DND-41 (cell line): Measurements from ENCODE around the gene CALR.

Experiments used
- ATAC-seq: fragments of 200-7000 bp; cut with Tn5 transposase; 3 replicates; pipeline ENCODE4 v1.9.1; 2021; ENCODE audit warnings: low read depth; ENCODE audit not compliant: insufficient read depth
- DNase-seq: peaks from one replicate; pipeline ENCODE4 v3.0.0-alpha.2; 2020
- H2AFZ ChIP-seq: 2 replicates; pipeline ENCODE4 v1.6.0; 2012; ENCODE audit warnings: low read depth, low read length
- H3K27ac ChIP-seq: 2 replicates; pipeline ENCODE4 v1.5.1; 2012; ENCODE audit warnings: low read length, inconsistent platforms
- H3K27me3 ChIP-seq: fragments of 200-600 bp; sonication (generic); 2 replicates; pipeline ENCODE4 v1.6.0; 2012; ENCODE audit warnings: low read length, mild to moderate bottlenecking, inconsistent platforms; ENCODE audit not compliant: insufficient read depth, poor library complexity
- H3K36me3 ChIP-seq: 2 replicates; pipeline ENCODE4 v1.5.1; 2012; ENCODE audit warnings: low read length, inconsistent platforms; ENCODE audit not compliant: insufficient read depth
- H3K4me1 ChIP-seq: 2 replicates; pipeline ENCODE4 v1.5.1; 2012; ENCODE audit warnings: mild to moderate bottlenecking, low read length; ENCODE audit not compliant: insufficient read depth
- H3K4me2 ChIP-seq: 2 replicates; pipeline ENCODE4 v1.6.0; 2012; ENCODE audit warnings: mild to moderate bottlenecking, moderate library complexity, low read length, inconsistent platforms; ENCODE audit not compliant: insufficient read depth
- H3K4me3 ChIP-seq, 2 experiments: fragments of 200-600 bp in 1 of 2; shearing (Covaris generic) in 1 of 2; 2 replicates each; pipeline ENCODE4 v1.5.1; 2012 to 2016; ENCODE audit warnings: inconsistent platforms in 2 of 2, low read length in 2 of 2, mild to moderate bottlenecking in 2 of 2, low read depth in 1 of 2, moderate library complexity in 1 of 2
- H3K79me2 ChIP-seq: 2 replicates; pipeline ENCODE4 v1.6.0; 2012; ENCODE audit warnings: low read length, inconsistent platforms; ENCODE audit not compliant: insufficient read depth
- H3K9ac ChIP-seq: 2 replicates; pipeline ENCODE4 v1.6.0; 2012; ENCODE audit warnings: low read depth, mild to moderate bottlenecking, inconsistent platforms, low read length, moderate library complexity
- H3K9me3 ChIP-seq: 2 replicates; pipeline ENCODE4 v1.5.1; 2012; ENCODE audit warnings: low read length, moderate library complexity, mild to moderate bottlenecking, inconsistent platforms; ENCODE audit not compliant: insufficient read depth, severe bottlenecking
- H4K20me1 ChIP-seq: 2 replicates; pipeline ENCODE4 v1.6.0; 2012; ENCODE audit warnings: low read length; ENCODE audit not compliant: insufficient read depth
- CTCF ChIP-seq: IDR thresholded peaks from 2 replicates; pipeline ENCODE4 v1.5.1; 2012; ENCODE audit warnings: borderline replicate concordance, low read length, moderate library complexity, mild to moderate bottlenecking; ENCODE audit not compliant: poor library complexity, severe bottlenecking; ENCODE audit errors: extremely low read depth
- EZH2 ChIP-seq: IDR thresholded peaks from 3 replicates; pipeline ENCODE4 v1.6.1; 2012; ENCODE audit warnings: borderline replicate concordance, low read depth, mild to moderate bottlenecking, moderate library complexity, low read length, inconsistent platforms; ENCODE audit not compliant: severe bottlenecking

Gene CALR

GRCh38 chr19:12946092-12946721 lies 7.8 kb downstream of the CALR start:
- Histone ChIP-seq H3K36me3 (peaks cover 87% of the 10 kb centered on the region), H3K9me3 (no peaks in the 10 kb centered on the region), H3K4me3 (peak overlapping the region; percentile 50 to 69; a peak in 3 of 4 replicates), H3K9ac (peak overlapping the region; percentile 67), H4K20me1 (peaks cover 44% of the 10 kb centered on the region; the same call in 1 of the 2 replicates), H3K4me1 (peaks cover 62% of the 10 kb centered on the region), H3K4me2 (peak overlapping the region; percentile 80), H3K27me3 (no peaks in the 10 kb centered on the region), H2AFZ (no peak overlapping the region), H3K79me2 (peaks cover 76% of the 10 kb centered on the region), H3K27ac (peak overlapping the region; percentile 84)
- ATAC-seq = peak; percentile 69
- TF ChIP-seq CTCF = no peak
- TF ChIP-seq EZH2 = no peak
- peak; percentile 69 for DNase-seq

- H3K4me1 ChIP-seq = peaks cover 55% of the 10 kb centered on the region
- H3K27ac ChIP-seq = peak overlapping the region; percentile 84
- H3K4me2 ChIP-seq = peak overlapping the region; percentile 80
- peak overlapping the region; percentile 50 to 69; a peak in 3 of 4 replicates for H3K4me3 ChIP-seq
- H3K36me3 ChIP-seq = peaks cover 85% of the 10 kb centered on the region
- H3K79me2 ChIP-seq = peaks cover 72% of the 10 kb centered on the region
- H3K9me3 ChIP-seq = no peaks in the 10 kb centered on the region
- no peak overlapping the region for H2AFZ ChIP-seq
- peak overlapping the region; percentile 67 for H3K9ac ChIP-seq
- no peak for DNase-seq
- ATAC-seq = no peak
- TF ChIP-seq EZH2 = no peak
- no peak for TF ChIP-seq CTCF
- no peaks in the 10 kb centered on the region for H3K27me3 ChIP-seq
- peaks cover 41% of the 10 kb centered on the region; the same call in 1 of the 2 replicates for H4K20me1 ChIP-seq
These were observed 8.5 kb downstream of the CALR start for GRCh38 chr19:12946731-12947496.

- peaks cover 51% of the 10 kb centered on the region for H3K4me1 ChIP-seq
- H3K4me3 ChIP-seq = peak overlapping the region in 1 of 2 experiments; percentile 69; a peak in 1 of 4 replicates
- H3K27ac ChIP-seq = no peak overlapping the region
- no peak overlapping the region for H2AFZ ChIP-seq
- no peaks in the 10 kb centered on the region for H3K27me3 ChIP-seq
- peaks cover 72% of the 10 kb centered on the region for H3K79me2 ChIP-seq
- DNase-seq (no peak), ATAC-seq (no peak)
- peaks cover 41% of the 10 kb centered on the region; the same call in 1 of the 2 replicates for H4K20me1 ChIP-seq
- H3K9ac ChIP-seq = 0 out of 2 replicates have a peak overlapping the region, but pooled peaks have one; percentile 67
- H3K9me3 ChIP-seq = no peaks in the 10 kb centered on the region
- H3K36me3 ChIP-seq = peaks cover 86% of the 10 kb centered on the region
- no peak for TF ChIP-seq EZH2
- no peak for TF ChIP-seq CTCF
- peak overlapping the region; percentile 80; the same call in 1 of the 2 replicates for H3K4me2 ChIP-seq
These were observed 9.5 kb downstream of the CALR start for GRCh38 chr19:12947702-12948611.
